Panc1 (cell line): Measurements from ENCODE around the gene CYP27B1. TPM values are rescaled to one million over a fixed set of nuclear protein-coding genes. Genes with fewer than 3 reads are reported as not detected.

Source experiments
- ATAC-seq: fragments of 200-7000 bp; cut with Tn5 transposase; 2 replicates; pipeline ENCODE4 v1.9.1; 2020; ENCODE audit warnings: mild to moderate bottlenecking, moderate library complexity
- BruUV-seq: library from RNA; stranded (reverse); fragments of 400-500 nt; replicated peaks from 2 replicates; lab custom pipeline; 2021; lab: Mats Ljungman, UMichigan
- CTCF ChIA-PET: fragments of 300-600 bp; sonication (Branson Sonifier 250); formaldehyde crosslinking; loops from one replicate; lab custom pipeline; 2022; ENCODE audit warnings: antibody characterized with exemption; lab: Charles Lee
- POLR2A ChIA-PET: fragments of 300-600 bp; sonication (Branson Sonifier 250); formaldehyde crosslinking; loops from one replicate; lab custom pipeline; 2022; ENCODE audit warnings: antibody characterized with exemption; lab: Charles Lee
- DNase-seq: peaks from one replicate; pipeline ENCODE4 v3.0.0-alpha.2; 2010; ENCODE audit warnings: low read depth, low spot score
- H3K27ac ChIP-seq: 2 replicates; pipeline ENCODE4 v1.5.1; 2011; ENCODE audit warnings: mild to moderate bottlenecking, low read length, inconsistent platforms
- H3K27me3 ChIP-seq: fragments of 200-500 bp; sonication (Bioruptor generic); 2 replicates; pipeline ENCODE4 v1.6.0; 2014; ENCODE audit warnings: low read length, inconsistent platforms; ENCODE audit not compliant: control insufficient read depth, insufficient read depth
- H3K36me3 ChIP-seq: fragments of 200-500 bp; sonication (Bioruptor generic); 2 replicates; pipeline ENCODE4 v1.5.1; 2014; ENCODE audit warnings: inconsistent platforms, mild to moderate bottlenecking, low read length, moderate library complexity; ENCODE audit not compliant: control insufficient read depth, insufficient read depth
- H3K4me1 ChIP-seq: 2 replicates; pipeline ENCODE4 v1.5.1; 2011; ENCODE audit warnings: inconsistent platforms, mild to moderate bottlenecking, low read length, moderate library complexity; ENCODE audit not compliant: control insufficient read depth, insufficient read depth
- H3K4me3 ChIP-seq, 2 experiments: 2 replicates each; pipeline ENCODE4 v1.5.1; 2011 to 2012; ENCODE audit warnings: low read depth in 2 of 2, low read length in 2 of 2, mild to moderate bottlenecking in 2 of 2, inconsistent platforms in 1 of 2, moderate library complexity in 1 of 2
- H3K9me3 ChIP-seq: fragments of 200-500 bp; sonication (Bioruptor generic); 2 replicates; pipeline ENCODE4 v1.5.1; 2014; ENCODE audit warnings: low read depth, mild to moderate bottlenecking, inconsistent platforms, low read length, moderate library complexity; ENCODE audit not compliant: control insufficient read depth, insufficient read depth
- CTCF ChIP-seq: fragments of 450-650 bp; IDR thresholded peaks from 2 replicates; pipeline ENCODE4 v1.5.1; 2017; ENCODE audit warnings: mild to moderate bottlenecking
- POLR2AphosphoS5 ChIP-seq: IDR thresholded peaks from 2 replicates; pipeline ENCODE4 v1.6.1; 2012; ENCODE audit warnings: mild to moderate bottlenecking, low read depth, low read length, moderate library complexity
- REST ChIP-seq, 2 experiments: IDR thresholded peaks; 2 replicates each; pipeline ENCODE4 v1.6.1; 2011 to 2012; ENCODE audit warnings: low read depth in 2 of 2, control low read depth in 1 of 2, low read length in 1 of 2, mild to moderate bottlenecking in 1 of 2, moderate library complexity in 1 of 2; ENCODE audit not compliant: insufficient read depth in 1 of 2
- SIN3A ChIP-seq: IDR thresholded peaks from 2 replicates; pipeline ENCODE4 v1.6.1; 2012; ENCODE audit warnings: low read depth, mild to moderate bottlenecking, low read length, moderate library complexity, borderline replicate concordance; ENCODE audit not compliant: insufficient read depth
- TCF7L2 ChIP-seq: IDR thresholded peaks from 2 replicates; pipeline ENCODE4 v1.6.1; 2011; ENCODE audit warnings: mild to moderate bottlenecking, low read depth, low read length, inconsistent platforms
- in situ Hi-C: cut with HindIII; loops from 2 replicates; pipeline ENCODE4 v1.10.0; 2016; ENCODE audit warnings: low sequenced_read_pairs, low pct_unique_long_range_greater_than_20kb
- intact Hi-C: fragments of 100-400 bp; cut with micrococcal nuclease; formaldehyde crosslinking; loops from one replicate; pipeline ENCODE4 v1.10.0; 2022; ENCODE audit not compliant: unreplicated experiment
- total RNA-seq: library from RNA; stranded (reverse); gene quantifications from one replicate; pipeline ENCODE4 v1.2.1, GENCODE V29; 2021; ENCODE audit not compliant: unreplicated experiment

CYP27B1 gene
- total RNA-seq, 1 experiment from 2014 or later: 4.0 TPM

GRCh38 chr12:57779736-57780135 is 12.9 kb upstream of the CYP27B1 start:
- ChIA-PET CTCF (no interaction called here), POLR2A (no interaction called here)
- in situ Hi-C loops (no loop called here), intact Hi-C loops (no loop called here)
- no peak for DNase-seq
- Histone ChIP-seq H3K36me3 (no peaks in the 10 kb centered on the region; the same call in 1 of the 2 replicates), H3K4me3 (no peak overlapping the region), H3K4me1 (peaks cover 4% of the 10 kb centered on the region), H3K9me3 (no peaks in the 10 kb centered on the region), H3K27ac (no peak overlapping the region), H3K27me3 (no peaks in the 10 kb centered on the region)
- ATAC-seq: no peak
- no TSS peak for BruUV-seq
- no peak for TF ChIP-seq SIN3A
- TF ChIP-seq CTCF: no peak
- no peak for TF ChIP-seq POLR2AphosphoS5
- no peak for TF ChIP-seq REST (IDR thresholded peaks at IDR 0.05; ENCODE audit: insufficient read depth in 1 of 2, low read depth in 2 of 2, low read length in 1 of 2)

- Histone ChIP-seq H3K9me3 (no peaks in the 10 kb centered on the region), H3K4me3 (no peak overlapping the region), H3K4me1 (peaks cover 4% of the 10 kb centered on the region; the same call in 1 of the 2 replicates), H3K27me3 (no peaks in the 10 kb centered on the region), H3K36me3 (peaks cover under 1% of the 10 kb centered on the region; the same call in 1 of the 2 replicates), H3K27ac (no peak overlapping the region)
- POLR2A ChIA-PET: interaction anchor here (0.6 kb wide), 1 partner anchor 126 kb away, joined by 3 read pairs; no protein-coding TSS in a partner anchor
- CTCF ChIA-PET: interaction anchor here (0.7 kb wide), 1 partner anchor 18 kb away, joined by 6 read pairs; no protein-coding TSS in a partner anchor
- in situ Hi-C loops (no loop called here), intact Hi-C loops (no loop called here)
- no peak for ATAC-seq
- no peak for TF ChIP-seq POLR2AphosphoS5
- no peak for TF ChIP-seq TCF7L2
- no peak for TF ChIP-seq CTCF
- no peak for TF ChIP-seq SIN3A
- TF ChIP-seq REST (IDR thresholded peaks at IDR 0.05; ENCODE audit: insufficient read depth in 1 of 2, low read depth in 2 of 2, low read length in 1 of 2): no peak
- no TSS peak for BruUV-seq
- DNase-seq: no peak
Observed at GRCh38 chr12:57777911-57778310, 11.0 kb upstream of the CYP27B1 start.
